GM18508 (cell line): Measurements from ENCODE around the gene ZNF365.
"Not testable (repeated sequence)": the region's sequence is repeated elsewhere in the genome, so short reads cannot be mapped to it uniquely, and the experiment has no call there.

Experiments
- ATAC-seq: cut with Tn5 transposase; IDR thresholded peaks from one replicate; pipeline ENCODE4 v1.9.1; 2021; ENCODE audit warnings: moderate number of reproducible peaks; ENCODE audit not compliant: insufficient read depth, unreplicated experiment

Gene ZNF365

DNA sequence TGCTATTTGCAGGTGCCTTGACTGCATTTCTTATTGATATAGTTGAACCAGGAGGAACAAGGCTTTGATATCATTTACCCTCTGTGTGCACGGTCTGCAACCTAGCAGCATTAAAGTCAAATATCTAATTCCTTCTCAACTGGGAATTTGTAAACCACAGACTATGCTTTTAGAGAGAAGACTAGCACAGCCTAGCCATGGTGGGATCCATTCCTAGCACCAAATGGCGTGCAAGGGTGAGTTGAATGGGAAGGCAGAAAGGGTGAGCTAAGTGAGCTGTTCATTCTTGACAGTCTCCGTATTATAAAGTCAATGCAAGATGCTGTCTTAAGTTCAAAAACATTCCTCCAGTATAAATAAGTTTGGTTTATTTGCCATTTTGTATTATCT, 2.9 kb downstream of the ZNF365 start:
- no peak for ATAC-seq

DNA sequence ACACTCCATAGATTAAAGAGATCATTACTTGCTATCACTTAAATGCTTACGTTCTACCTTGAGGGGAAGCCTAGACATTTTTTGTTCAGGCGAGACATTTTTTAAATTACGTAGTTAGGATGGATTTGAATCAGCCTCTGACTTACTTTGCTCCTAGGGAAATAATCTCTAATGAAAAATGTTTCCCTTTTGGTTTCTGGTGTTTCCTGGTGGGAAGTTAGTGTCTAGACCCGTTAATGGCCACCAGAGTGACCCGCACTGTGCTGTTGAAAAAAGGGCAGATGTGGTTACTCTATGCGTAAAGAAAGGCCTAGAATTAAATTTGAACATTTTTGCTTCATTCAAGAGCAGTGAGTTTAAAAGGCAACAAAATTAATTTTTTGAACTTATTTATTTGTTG, 3.8 kb downstream of the ZNF365 start:
- ATAC-seq = no peak

DNA sequence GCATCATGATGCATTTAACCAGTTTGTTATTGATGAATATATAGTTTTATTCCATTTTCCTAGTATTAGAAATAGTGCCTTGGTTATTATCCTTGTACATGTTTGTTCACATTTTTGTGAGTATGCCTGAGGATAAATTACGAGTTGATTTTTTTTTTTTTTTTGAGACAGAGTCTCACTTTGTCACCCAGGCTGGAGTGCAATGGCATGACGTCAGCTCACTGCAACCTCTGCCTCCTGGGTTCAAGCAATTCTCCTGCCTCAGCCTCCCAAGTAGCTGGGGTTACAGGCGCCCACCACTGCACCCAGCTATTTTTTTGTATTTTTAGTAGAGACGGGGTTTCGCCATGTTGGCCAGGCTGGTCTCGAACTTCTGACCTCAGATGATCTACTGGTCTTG, 4.7 kb downstream of the ZNF365 start:
- ATAC-seq = not testable (repeated sequence)

DNA sequence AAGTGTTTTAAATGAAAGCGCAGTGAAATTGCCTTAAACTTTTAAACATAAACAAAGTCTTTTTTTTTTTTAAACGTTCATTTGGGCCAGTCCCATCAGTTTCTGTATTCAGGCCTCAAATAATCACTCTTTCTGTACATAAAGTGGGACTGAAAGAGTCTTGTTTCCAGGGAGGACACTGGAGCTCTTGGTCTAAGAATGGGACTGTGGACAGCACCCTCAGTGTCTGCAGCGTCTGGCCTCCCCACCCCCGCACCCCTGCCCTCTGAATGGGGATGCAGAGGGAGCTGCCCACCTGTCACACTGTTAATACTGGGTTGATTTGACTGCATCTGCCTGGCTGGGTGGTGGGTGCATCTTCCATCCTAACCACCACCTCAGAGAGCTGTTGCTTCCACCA, 5.2 kb downstream of the ZNF365 start:
- ATAC-seq = no peak

DNA sequence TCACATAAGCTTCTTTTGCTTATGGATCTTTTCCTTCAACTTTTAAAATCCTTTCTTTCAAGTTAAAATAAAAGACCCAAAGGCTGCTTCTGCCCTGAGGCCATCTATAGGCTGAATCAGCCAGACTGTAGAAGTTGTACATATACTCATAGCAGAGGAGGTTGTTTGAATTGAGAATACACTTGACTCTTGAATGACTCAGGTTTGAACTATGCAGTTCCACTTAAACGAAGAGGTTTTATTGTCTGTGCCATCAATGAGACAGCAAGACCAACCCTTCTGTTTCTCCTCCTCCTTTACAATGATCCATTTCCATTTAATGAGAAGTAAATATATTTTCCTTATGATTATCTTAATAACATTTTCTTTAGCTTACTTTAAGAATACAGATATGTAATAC, 5.8 kb downstream of the ZNF365 start:
- no peak for ATAC-seq

DNA sequence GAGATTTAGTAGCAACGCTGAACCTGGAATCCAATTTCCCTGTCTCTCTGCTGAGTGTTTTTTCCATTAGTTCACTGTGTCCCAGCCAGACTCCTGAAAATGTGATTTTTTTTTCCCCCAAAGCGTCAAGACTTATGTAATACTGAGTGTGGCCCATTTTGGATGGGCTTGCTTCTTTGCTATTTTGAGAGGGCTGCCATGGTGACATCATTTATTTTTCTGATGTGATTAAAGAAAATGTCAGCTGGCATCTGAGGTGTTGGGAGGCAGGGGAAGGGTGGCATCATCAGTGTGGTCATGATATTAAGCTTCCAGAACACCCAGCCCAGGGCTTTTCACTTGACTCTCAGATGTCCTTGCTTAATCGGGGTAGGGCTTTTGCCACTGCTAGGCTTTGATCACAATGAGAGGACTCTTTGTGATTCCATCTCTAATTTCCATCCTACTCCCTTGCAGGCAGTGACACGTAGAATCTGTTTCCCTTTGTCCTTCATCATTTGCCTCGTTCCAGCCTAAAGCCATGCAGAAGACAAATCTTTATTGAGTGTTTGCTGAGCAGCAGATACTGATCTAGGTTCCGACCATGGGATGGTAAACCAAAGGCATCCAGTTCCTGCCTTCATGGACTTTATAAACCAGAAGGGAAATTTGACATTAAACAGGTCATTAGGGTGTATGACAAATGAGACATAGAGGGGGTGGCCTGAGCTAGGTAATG, 7.4 kb downstream of the ZNF365 start:
- ATAC-seq = no peak

DNA sequence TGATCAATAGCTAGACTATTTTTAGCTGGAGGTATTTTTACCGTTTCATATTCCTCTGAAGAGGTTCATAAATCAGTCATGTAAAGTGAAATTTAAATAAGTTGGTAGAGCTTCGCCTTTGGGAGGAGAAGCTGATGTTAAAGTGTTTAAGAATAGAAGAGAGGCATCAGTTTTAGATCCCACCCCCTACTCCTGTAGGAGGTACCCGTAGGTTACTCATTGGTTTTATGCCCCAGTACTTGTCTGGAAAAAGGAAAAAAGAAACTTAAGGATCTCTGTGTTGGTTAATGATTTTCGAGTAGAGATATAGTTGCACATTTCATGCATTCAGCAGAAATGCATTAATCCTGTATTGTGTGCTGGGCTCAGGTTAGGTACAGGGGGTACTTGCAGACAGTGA, 8.7 kb downstream of the ZNF365 start:
- ATAC-seq = no peak

DNA sequence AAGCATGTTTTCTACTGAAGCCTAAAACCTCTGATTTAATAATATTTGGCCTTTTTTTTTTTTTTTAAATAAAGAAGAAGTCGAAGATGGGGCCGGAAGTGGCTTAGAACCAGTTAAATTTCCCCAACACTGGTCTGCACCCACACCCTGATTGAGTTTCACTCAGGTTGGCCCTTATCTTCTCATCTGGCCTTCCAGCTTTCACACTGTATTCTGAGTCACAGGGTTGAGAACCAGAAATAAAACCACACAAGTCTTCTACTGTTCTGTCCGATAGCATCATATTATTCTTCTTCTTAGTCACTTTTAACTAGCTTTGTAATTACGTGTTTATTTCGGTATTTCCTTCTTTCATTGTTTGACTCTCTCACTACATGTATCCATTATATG, 9.9 kb downstream of the ZNF365 start:
- no peak for ATAC-seq

DNA sequence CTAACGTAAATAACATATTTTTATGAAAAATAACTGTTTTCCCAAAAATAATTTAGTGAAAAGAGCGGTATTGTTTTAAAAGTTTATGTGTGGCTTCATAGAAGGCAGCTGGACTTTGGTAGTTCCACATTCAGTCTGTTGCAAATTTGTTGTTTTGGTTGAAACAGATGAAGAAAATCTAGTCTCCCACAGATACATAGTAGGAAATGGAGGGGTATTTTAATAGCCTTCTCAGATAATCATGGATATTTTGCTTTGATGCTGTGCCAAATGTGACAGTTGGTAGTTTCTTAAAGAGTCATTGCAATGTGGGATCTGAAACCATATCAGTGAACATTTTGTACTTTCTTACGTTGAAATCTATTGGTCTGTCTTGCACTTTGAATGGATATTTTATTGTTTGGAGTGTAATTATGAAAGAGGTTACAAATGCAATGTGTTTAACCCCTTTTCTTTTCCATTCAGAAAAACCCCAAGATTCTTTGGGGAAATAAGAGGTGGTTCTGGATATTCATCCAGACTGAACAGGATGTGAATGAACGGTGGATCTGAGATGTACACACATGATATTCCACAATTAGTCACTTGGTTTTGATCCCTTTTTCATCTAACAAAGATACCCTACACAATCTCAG, 10.4 kb downstream of the ZNF365 start:
- ATAC-seq = no peak

DNA sequence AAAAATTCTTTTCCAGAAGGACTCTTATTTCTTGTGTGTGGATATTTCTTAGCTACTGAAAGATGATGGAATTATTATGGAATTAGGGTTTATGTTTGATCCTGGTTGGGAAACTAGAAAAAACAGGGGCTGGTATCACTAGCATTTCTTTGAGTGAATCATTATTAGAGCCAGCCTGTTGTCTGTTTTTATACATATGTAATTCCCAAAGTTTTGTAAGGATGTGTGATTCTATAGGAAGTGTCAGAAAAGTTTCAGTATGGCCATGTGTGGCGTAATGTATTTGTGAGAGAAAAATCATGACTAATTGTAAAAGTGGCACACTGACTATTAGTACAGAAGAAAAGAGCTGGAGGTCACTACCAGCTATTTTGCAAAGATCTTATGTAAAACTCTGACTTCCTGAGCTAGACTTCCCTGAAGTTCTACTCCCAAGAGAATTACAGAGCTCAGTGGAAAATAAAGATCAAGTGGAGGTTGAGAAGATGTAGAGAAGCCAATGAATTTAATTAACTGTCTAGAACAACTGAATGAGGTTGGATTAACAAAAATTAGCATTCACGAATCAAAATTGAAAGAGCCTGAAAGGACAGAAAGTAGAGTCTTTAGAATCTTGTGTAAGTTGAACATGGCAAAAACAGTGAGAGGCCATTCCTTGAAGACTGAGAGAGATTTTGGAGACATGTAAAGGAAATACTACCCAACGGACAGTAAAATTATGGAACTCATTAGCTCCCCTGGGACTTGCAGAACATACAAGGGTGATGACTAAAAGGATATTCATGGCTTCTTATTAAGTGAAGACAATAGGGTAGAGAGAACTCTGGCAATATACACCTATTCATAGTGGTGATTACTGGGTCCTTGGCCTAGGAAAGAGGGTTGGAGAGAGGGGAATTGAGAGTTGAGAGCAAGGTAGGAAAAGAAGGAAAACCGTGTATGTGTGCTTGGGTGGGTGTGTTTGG, 12.5 kb downstream of the ZNF365 start:
- no peak for ATAC-seq

DNA sequence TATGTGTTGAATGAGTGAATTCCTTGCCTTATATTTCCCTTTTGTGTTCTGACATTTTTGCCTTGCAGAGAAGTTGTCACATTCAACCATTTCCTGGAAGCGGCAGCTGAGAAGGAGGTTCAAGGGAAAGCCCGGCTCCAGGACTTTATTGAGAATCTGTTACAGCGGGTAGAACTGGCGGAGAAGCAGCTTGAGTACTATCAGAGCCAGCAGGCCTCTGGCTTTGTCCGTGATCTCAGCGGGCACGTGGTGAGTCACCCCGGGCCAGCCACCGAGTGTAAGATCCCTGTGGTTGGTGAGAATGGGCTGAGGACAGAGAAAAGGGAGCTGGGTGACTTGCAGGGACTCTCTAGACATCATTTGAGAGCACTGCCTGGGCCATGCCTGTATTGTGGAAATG, 14.2 kb downstream of the ZNF365 start:
- ATAC-seq = no peak

DNA sequence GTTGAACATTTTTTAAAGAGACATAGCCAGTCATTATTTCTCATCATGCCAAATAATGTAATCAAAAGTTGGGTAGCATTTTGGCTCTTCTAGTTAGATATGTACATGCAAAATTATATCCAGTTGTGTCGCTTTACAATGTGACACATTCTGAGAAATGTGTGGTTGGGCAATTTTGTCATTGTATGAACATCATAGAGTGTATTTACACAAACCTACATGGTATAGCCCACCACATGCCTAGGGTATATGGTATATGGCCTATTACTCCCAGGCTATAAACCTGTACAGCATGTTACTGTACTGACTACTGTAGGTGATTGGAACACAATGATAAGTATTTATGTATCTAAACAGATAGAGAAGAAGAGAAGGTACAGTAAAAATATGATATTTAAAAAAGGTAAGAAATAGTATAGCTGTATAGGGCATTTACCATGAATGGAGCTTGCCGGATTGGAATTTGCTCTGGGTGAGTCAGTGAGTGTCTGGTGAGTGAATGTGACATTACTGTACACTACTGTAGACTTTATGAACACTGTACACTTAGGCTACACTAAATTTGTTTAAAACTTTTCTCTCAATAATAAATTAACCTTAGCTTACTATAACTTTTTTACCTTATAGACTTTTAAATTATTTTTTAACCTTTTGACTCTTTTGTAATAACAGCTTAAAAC, 16.5 kb downstream of the ZNF365 start:
- no peak for ATAC-seq

DNA sequence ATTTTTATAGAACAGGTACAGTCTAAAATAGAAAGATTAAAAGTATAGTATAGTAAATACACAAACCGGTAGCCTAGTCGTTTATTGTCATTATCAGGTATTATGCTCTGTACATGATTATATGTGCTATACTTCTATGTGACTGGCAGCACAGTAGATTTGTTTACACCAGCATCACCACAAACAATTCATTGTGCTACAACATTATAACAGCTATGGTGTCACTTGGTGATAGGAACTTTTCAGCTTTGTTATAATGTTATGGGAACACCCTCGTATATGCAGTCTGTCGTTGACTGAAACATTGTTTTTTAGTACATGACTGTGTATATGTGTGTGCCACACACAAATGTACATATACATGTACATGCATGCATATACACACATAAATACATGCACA, 19.1 kb downstream of the ZNF365 start:
- ATAC-seq = no peak

DNA sequence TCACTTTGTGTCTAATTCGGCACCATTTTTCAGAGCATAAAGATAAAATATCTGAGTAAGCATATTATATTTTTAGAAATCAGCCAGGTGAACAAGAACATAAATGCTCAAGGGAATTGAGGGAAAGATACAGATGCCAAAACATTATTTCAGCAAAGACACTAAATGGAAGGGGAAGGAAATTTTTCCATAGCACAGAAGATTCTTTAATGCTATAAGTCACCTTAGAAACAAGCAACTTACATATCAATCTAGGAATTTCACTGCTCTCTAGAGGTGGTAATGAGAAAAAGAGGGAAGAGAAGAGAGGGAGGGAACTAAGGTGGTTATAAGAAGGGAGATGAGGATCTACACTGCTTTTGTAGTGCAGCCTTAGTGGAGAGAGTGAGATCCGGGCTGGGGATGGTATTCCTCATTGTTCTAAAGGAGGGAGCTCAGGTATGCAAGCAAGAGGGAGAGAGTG, 20.4 kb downstream of the ZNF365 start:
- no peak for ATAC-seq

DNA sequence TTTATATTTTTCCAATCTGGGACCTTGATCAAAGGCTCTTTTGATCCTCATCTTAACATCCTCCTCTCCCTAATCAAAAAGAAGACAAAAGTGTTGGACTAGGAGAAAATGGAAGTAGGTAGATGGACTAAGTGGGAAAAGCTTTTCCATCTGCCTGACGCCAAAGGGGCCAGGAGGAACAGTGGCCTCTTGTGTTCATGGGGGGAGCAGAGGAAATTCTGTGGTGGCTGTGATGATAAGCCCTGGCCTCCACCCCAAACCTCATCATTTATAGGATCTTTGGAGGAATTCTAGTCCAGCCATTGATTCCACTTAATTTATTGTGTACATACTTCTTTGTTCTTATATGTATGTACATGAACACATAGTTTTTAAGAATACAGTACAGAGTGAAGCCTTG, 21.7 kb downstream of the ZNF365 start:
- no peak for ATAC-seq

DNA sequence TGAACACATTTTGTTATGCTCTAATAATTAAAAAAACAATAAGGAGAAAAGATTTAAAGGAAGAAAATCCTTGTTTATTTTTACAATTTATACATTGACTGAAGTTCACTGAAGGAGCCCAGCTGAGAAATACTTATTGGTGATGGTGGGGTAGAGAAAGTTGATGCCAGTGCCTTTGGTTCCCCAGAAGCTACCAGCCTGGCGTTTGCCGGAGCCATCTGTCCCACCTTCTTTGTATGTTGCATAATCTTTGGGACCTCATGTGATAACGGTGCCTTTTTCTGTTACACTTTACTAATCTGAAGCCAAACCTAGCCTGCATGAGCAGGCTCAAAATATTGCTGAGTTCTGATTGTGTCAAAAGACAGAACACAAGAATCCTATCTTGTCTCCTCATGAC, 22.7 kb downstream of the ZNF365 start:
- ATAC-seq = no peak

DNA sequence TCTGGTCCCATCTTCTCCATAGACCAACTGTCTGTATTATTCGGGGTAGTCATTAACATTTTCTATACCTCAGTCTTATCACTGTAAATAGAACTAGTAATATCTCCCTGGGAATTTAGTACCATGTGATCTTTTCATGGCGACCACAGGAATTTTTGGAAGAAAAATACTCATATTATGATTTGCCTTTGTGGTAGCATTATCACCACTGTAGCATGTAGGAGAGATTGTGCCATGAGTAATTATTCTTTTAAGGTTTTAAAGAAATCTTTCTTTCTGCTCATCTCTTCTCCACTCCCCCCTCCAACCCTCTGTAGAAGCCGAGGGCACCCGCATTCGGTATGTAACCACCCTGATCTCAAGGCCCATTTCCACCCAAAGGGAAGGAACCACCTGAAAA, 25.0 kb downstream of the ZNF365 start:
- ATAC-seq = no peak

DNA sequence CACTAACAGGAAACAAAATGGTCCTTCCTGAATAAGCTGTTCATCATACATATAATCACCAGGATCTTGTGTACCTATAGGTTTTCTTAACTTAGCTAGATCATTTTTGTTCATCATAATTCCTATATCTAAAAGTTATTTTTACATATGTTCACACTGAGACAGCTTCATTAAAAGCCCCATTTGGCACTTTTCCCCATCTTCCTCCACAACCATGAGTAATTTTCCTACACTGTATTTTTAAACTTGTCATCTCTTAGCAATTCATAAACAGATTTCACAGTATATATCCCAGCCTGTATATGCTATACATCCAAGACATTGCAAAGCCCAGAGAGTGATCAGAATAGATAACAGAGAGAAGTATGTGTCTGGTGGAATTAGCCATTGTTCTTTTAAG, 28.3 kb downstream of the ZNF365 start:
- ATAC-seq = no peak

DNA sequence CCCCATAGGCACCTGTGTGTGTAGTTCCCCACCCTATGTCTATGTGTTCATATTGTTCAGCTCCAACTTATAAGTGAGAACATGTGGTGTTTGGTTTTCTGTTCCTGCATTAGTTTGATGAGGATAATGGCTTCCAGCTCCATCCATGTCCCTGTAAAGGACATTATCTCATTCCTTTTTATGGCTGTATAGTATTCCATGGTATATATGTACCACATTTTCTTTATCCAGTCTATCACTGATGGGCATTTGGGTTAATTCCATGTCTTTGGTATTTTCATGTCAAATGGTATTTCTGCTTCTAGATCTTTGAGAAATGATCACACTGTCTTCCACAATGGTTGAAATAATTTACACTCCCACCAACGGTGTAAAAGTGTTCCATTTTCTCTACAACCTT, 36.4 kb downstream of the ZNF365 start:
- ATAC-seq = not testable (repeated sequence)

DNA sequence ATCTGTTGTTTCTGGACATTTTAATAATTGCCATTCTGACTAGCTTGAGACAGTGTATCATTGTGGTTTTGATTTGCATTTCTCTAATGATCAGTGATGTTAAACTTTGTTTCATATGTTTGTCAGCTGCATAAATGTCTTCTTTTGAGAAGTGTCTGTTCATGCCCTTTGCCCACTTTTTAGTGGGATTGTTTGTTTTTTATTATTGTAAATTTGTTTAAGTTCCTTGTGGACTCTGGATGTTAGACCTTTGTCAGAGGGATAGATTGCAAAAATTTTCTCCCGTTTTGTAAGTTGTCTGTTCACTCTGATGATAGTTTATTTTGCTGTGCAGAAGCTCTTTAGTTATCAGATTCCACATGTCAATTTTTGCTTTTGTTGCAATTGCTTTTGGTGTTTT, 36.8 kb downstream of the ZNF365 start:
- ATAC-seq = not testable (repeated sequence)

DNA sequence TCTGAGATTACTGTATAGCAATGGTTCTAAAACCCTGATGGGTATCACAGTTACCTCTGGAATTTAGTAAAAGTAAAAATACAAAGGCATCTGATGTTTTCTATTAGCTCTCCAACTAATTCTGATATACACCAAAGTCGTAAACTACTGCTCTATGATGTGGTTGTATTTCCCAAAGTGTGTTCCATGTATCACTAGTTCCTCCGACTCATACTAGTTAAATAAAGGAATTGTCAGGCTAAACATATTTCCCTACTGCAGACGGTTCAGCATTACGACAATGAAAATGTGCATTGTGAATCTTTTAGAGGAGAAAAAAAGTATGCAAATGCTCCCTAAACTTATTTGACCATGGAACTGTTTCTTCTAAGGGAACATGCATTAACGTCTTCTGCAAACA, 38.9 kb downstream of the ZNF365 start:
- ATAC-seq = no peak
